Breast epithelium (tissue), 3 donors: Measurements from ENCODE around the gene NUDT7.

Source experiments
- POLR2A ChIP-seq: fragments of 450-650 bp; IDR thresholded peaks from one replicate; pipeline ENCODE4 v1.6.1; 2016; ENCODE audit warnings: antibody characterized with exemption, mild to moderate bottlenecking, moderate library complexity
- POLR2AphosphoS5 ChIP-seq, 3 donors: sonication (generic); formaldehyde crosslinking; IDR thresholded peaks; one replicate each; pipeline ENCODE4 v1.6.1; 2017; ENCODE audit warnings: antibody characterized with exemption in 3 of 3

GRCh38 chr16:77785373-77785764, 63.1 kb downstream of the NUDT7 start:
- TF ChIP-seq POLR2A = no peak
- TF ChIP-seq POLR2AphosphoS5 (IDR thresholded peaks at IDR 0.05) = no peak
